Subcutaneous abdominal adipose tissue (tissue), 5 donors: ENCODE results near the gene PALB2.

Source experiments
- H3K27ac ChIP-seq: one replicate; pipeline ENCODE4 v1.7.0; 2013; ENCODE audit warnings: low read depth, mild to moderate bottlenecking, inconsistent platforms, low read length, moderate library complexity
- H3K27me3 ChIP-seq, 5 donors: one replicate each; pipeline ENCODE4 v1.7.0; 2013; ENCODE audit warnings: low read length in 5 of 5, inconsistent platforms in 1 of 5; ENCODE audit not compliant: control insufficient read depth in 5 of 5, insufficient read depth in 4 of 5
- H3K36me3 ChIP-seq, 5 donors: one replicate each; pipeline ENCODE4 v1.7.0; 2013; ENCODE audit warnings: low read length in 5 of 5; ENCODE audit not compliant: control insufficient read depth in 5 of 5, insufficient read depth in 5 of 5
- H3K4me1 ChIP-seq, 5 donors: one replicate each; pipeline ENCODE4 v1.7.0; 2013; ENCODE audit warnings: low read length in 5 of 5, mild to moderate bottlenecking in 3 of 5, moderate library complexity in 1 of 5; ENCODE audit not compliant: control insufficient read depth in 5 of 5, insufficient read depth in 5 of 5
- H3K4me3 ChIP-seq, 5 donors: one replicate each; pipeline ENCODE4 v1.7.0; 2013; ENCODE audit warnings: low read length in 5 of 5, low read depth in 1 of 5
- H3K9ac ChIP-seq, 5 donors: one replicate each; pipeline ENCODE4 v1.7.0; 2013; ENCODE audit warnings: low read length in 5 of 5, mild to moderate bottlenecking in 4 of 5, moderate library complexity in 3 of 5
- H3K9me3 ChIP-seq, 5 donors: one replicate each; pipeline ENCODE4 v1.7.0; 2013; ENCODE audit warnings: low read length in 5 of 5; ENCODE audit not compliant: control insufficient read depth in 5 of 5
- donor health status: healthy.
- donor health status: healthy.
- donor health status: healthy.
- donor health status: healthy.
- donor health status: healthy.

Gene PALB2

DNA sequence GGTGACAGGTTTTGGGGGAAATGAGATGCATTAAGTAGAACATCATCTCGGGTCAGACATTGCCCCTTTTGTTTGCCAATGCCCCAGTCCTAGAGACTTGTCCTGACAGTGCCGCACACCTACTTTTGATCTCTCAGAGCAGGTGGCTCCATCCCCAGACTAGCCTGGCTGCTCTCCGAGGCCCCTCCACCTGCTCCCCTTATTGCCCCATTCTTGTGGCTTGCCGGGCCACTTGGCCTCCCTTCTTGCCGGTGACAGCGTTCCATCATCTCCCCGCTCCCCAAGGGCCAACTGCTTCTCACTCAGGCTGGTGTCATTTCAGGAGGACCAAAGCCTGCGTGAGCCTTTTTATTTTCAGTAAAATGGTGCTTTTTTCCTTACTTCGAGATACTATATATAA is 68.7 kb downstream of the PALB2 start:
- Histone ChIP-seq H3K4me3 (no peak overlapping the region), H3K9me3 (no peaks in the 10 kb centered on the region), H3K4me1 (peaks cover 0 to 5% (median 0%) of the 10 kb centered on the region in 5 donors), H3K36me3 (peaks cover 16 to 91% (median 71%) of the 10 kb centered on the region in 5 donors), H3K27me3 (no peaks in the 10 kb centered on the region), H3K27ac (no peak overlapping the region), H3K9ac (no peak overlapping the region)

DNA sequence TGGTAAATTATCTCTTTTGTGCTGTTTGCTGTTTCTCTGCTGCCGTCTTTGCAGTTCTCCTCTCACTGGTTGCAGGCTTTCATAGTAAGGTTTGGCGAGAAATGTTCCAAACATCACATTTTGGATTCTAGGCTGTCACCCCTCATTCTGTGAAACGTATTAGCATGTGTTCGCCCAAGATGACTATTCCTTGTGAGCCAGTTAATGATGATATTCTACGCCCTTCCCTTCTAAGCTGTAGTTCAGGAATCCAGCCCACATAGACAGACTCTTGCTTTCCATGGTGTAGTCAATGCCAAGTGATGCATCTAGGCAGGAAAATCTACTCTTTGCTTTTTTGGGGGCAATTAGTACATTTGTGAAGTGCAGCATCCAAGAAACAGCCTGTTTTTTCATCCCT is 69.2 kb downstream of the PALB2 start:
- Histone ChIP-seq H3K9ac (no peak overlapping the region), H3K27ac (no peak overlapping the region)

DNA sequence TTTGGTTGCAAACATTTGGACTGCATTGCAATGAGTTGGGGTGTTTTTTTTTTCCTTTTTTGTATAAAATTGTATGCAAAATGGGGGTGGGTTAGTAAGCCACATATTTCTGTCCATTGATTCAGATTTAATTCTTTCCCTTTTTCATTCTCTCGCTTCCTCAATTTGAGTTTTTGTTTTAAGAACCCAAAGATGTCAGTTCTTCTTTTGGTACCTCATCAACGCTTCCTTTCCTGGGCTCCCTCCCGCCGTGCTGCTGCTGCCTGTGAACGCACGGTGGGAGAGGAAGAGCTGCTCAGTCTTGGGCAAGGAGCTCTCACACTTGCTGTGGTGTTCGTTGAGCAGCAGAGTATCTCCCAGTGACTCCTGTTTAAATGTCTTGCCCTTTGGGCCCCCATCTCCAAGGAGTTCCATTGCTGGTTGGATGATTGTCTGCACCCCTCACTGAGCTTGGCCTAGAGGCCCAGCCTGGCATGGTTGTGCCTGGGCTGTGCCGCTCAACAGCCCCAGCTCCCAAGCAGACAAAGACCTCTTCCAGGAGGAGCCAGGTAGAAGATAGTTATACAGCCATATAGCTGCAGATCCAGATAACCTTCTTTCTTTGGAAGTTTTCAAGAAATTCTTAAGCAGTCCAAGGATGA is 70.0 kb downstream of the PALB2 start:
- H3K4me3 ChIP-seq: no peak overlapping the region
- peaks cover 16 to 96% (median 80%) of the 10 kb centered on the region in 5 donors for H3K36me3 ChIP-seq
- H3K4me1 ChIP-seq: peaks cover 0 to 5% (median 0%) of the 10 kb centered on the region in 5 donors
- H3K27ac ChIP-seq: no peak overlapping the region
- H3K9ac ChIP-seq: no peak overlapping the region
- H3K9me3 ChIP-seq: no peaks in the 10 kb centered on the region
- no peaks in the 10 kb centered on the region for H3K27me3 ChIP-seq

More for the DNA sequence above, 69.2 kb downstream of the PALB2 start:
- peaks cover 16 to 93% (median 76%) of the 10 kb centered on the region in 5 donors for H3K36me3 ChIP-seq
- no peaks in the 10 kb centered on the region for H3K9me3 ChIP-seq
- no peaks in the 10 kb centered on the region for H3K27me3 ChIP-seq
- H3K4me3 ChIP-seq: no peak overlapping the region
- peaks cover 0 to 5% (median 0%) of the 10 kb centered on the region in 5 donors for H3K4me1 ChIP-seq

DNA sequence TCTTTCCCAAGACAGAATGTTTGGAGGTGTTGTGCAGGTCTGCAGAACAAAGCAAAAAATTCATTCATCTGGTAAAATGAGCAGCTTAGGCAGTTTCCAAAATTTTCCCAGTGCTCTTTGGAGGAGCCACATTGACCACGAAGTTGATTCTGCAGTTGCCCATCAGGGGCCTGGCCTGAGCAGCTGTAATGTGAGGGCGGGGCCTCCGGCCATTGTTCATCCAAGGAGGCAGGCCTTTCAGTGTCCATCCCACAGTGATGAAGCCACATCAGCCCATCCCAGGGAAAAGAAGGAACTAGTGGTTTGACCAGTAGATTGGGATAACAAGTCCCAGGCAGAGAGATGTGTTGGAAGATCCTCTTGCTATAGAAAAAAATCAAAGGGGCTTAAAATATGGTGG is 73.5 kb downstream of the PALB2 start:
- no peaks in the 10 kb centered on the region for H3K27me3 ChIP-seq
- H3K4me1 ChIP-seq: peaks cover 0 to 17% (median 9%) of the 10 kb centered on the region in 5 donors
- H3K36me3 ChIP-seq: peaks cover 15 to 97% (median 87%) of the 10 kb centered on the region in 5 donors
- H3K27ac ChIP-seq: no peak overlapping the region
- H3K4me3 ChIP-seq: no peak overlapping the region
- H3K9ac ChIP-seq: no peak overlapping the region
- no peaks in the 10 kb centered on the region for H3K9me3 ChIP-seq

DNA sequence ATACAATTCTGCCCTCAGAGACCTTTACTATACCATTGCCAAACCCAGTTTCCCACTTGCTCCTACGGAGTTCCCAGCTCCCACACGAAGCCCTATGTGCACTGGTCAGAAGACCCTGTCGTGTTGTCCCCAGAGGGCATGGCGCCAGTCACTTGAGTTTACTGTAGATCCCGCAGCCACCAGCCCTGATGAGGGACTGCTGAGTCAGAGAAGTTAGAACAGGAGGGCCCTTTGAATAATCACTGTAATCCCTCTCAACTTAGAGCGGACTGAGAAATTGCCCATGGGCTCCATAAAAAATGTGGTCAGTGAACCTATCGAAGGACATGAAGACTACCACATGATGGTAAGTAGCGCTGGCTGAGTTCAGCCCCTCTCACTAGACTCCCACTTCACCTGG is 74.4 kb downstream of the PALB2 start:
- Histone ChIP-seq H3K9me3 (no peaks in the 10 kb centered on the region), H3K36me3 (peaks cover 14 to 97% (median 87%) of the 10 kb centered on the region in 5 donors), H3K4me1 (peaks cover 0 to 17% (median 9%) of the 10 kb centered on the region in 5 donors), H3K27me3 (no peaks in the 10 kb centered on the region), H3K9ac (no peak overlapping the region), H3K4me3 (no peak overlapping the region), H3K27ac (no peak overlapping the region)

DNA sequence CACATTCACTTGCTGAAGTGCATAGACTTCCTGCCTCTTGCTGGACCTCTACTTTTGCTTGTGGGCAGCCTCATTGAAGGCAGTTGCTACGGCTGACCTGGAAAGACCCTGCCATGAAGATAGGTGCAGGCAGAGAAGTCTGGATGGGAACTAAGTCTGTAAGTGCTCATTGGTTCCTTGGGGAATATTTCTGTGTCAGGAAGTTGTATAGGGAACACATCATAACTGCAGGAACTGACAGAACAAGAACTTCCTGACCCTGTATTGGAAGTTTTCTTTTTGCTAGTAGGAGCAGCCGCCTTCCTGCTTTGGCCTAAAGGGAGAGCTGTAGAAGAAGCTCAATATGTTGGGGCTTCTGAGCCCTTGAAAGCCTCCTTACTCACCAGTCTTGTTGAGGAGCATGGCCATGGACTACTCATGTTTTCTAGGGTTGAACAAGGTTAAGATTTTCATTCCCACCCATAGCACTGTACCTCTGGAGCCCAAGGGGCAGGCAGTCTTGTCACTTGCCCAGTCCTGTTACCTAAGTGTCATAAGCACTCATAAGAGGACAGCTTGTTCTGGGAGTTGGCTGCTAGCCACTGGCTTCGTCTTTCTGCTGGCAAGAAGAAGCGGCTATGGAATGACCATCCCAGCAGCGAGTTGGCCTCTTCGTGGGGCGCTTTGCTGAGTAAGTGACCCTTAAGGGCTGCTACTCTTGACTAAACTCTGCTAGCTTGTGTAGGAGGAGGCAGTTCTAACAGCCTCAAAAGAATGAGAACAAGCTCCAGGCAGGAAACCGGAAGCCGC is 76.3 kb downstream of the PALB2 start:
- Histone ChIP-seq H3K27me3 (no peaks in the 10 kb centered on the region), H3K4me1 (peaks cover 0 to 17% (median 12%) of the 10 kb centered on the region in 5 donors), H3K36me3 (peaks cover 17 to 96% (median 85%) of the 10 kb centered on the region in 5 donors), H3K4me3 (no peak overlapping the region), H3K9me3 (no peaks in the 10 kb centered on the region), H3K27ac (no peak overlapping the region), H3K9ac (no peak overlapping the region)

DNA sequence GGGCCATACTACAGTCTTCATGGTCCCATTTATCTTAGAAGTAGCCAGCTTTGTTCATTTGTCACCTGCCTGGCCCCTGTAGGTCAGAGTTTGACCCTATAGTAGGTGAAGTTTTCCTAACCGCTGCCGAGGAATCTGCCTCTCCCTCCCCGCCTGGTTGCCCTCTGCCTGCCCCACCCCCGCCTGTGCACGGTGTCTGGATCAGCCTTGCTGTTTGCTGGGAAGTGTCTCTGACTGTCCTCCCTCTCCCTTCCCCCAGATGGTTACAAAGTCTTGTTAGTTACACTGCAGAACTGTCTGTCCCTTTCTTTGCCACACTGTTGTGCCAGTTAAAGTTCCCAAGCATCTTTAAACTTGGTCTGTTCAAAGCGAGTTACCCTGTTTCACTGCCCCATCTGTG is 77.9 kb downstream of the PALB2 start:
- peaks cover 18 to 88% (median 79%) of the 10 kb centered on the region in 5 donors for H3K36me3 ChIP-seq
- H3K4me3 ChIP-seq: no peak overlapping the region
- no peak overlapping the region for H3K9ac ChIP-seq
- H3K27ac ChIP-seq: no peak overlapping the region
- H3K9me3 ChIP-seq: no peaks in the 10 kb centered on the region
- peaks cover 3 to 33% (median 23%) of the 10 kb centered on the region in 5 donors for H3K4me1 ChIP-seq
- no peaks in the 10 kb centered on the region for H3K27me3 ChIP-seq

DNA sequence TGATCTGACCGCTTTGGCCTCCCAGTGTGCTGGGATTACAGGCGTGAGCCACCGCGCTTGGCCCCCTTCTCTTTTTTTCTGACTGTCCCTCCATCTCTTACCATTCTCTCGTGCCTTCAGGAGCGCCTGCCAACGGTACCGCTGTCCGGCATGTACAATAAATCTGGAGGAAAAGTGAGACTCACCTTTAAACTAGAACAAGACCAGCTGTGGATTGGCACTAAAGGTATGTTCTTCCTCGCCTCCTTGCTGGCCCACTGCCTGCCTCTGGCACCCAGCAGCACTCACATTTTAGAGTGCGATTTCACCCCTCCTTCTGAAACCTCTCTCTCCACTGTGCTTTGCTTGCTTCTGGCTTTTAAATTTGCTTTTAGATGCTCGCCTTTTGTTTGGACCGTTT is 78.6 kb downstream of the PALB2 start:
- Histone ChIP-seq H3K4me3 (no peak overlapping the region), H3K36me3 (peaks cover 18 to 81% (median 74%) of the 10 kb centered on the region in 5 donors), H3K27ac (no peak overlapping the region), H3K4me1 (peaks cover 4 to 35% (median 26%) of the 10 kb centered on the region in 5 donors), H3K9me3 (no peaks in the 10 kb centered on the region), H3K9ac (no peak overlapping the region), H3K27me3 (no peaks in the 10 kb centered on the region)

DNA sequence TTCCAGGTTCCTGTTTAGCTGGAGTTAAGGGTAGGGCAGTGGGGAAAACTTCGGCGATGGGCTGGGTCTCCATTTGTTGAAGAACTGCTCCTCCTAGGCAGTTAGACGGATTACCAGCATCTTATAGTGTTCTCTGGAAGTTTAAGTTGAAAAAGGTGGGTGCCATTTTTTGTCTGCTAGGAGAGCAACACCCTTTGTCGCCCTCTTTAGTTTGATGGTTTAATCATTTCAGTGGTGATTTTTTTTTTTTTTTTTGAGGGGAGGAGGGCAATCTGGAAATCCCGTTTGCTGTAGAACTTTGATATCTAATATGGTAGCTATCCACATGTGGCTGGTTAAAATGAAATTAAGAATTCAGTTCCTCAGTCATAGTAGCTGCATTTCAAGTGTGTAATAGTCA is 79.5 kb downstream of the PALB2 start:
- Histone ChIP-seq H3K9me3 (no peaks in the 10 kb centered on the region), H3K4me1 (peaks cover 8 to 39% (median 31%) of the 10 kb centered on the region in 5 donors), H3K9ac (no peak overlapping the region), H3K27me3 (peaks cover 0 to 3% (median 0%) of the 10 kb centered on the region in 5 donors), H3K36me3 (peaks cover 18 to 72% (median 65%) of the 10 kb centered on the region in 5 donors), H3K27ac (no peak overlapping the region), H3K4me3 (no peak overlapping the region)
